Right lobe of liver (tissue), 6 donors: Measurements from ENCODE around the gene OLA1. TPM values are rescaled to one million over a fixed set of nuclear protein-coding genes. Genes with fewer than 3 reads are reported as not detected.

Experiments
- ATAC-seq, 4 donors: fragments of 200-7000 bp; cut with Tn5 transposase; one replicate each; pipeline ENCODE4 v1.9.1; 2020; ENCODE audit warnings: mild to moderate bottlenecking in 4 of 4, moderate library complexity in 4 of 4
- DNase-seq, 3 donors: peaks; one replicate each; pipeline ENCODE4 v3.0.0-alpha.2; 2020
- H3K27ac ChIP-seq, 3 donors: fragments of 200-600 bp; one replicate each; pipeline ENCODE4 v1.8.0; 2022
- H3K27me3 ChIP-seq, 2 donors: fragments of 200-600 bp; one replicate each; pipeline ENCODE4 v1.8.0; 2022
- H3K36me3 ChIP-seq, 4 donors: fragments of 200-600 bp; sonication (generic) in 1 of 4; one replicate each; pipeline versions ENCODE4 v1.5.1 to v1.8.0; 2017 to 2022; ENCODE audit warnings: control low read depth in 1 of 4
- H3K4me1 ChIP-seq, 4 donors: fragments of 200-600 bp; sonication (generic) in 1 of 4; one replicate each; pipeline versions ENCODE4 v1.5.1 to v1.8.0; 2017 to 2022; ENCODE audit warnings: control low read depth in 1 of 4
- H3K4me3 ChIP-seq, 3 donors: fragments of 200-600 bp; one replicate each; pipeline ENCODE4 v1.8.0; 2022
- H3K9me3 ChIP-seq, 4 donors: fragments of 200-600 bp; sonication (generic) in 1 of 4; one replicate each; pipeline versions ENCODE4 v1.5.1 to v1.8.0; 2017 to 2022; ENCODE audit warnings: control low read depth in 1 of 4
- POLR2A ChIP-seq: fragments of 450-650 bp; IDR thresholded peaks from one replicate; pipeline ENCODE4 v1.6.1; 2017; ENCODE audit warnings: antibody characterized with exemption, mild to moderate bottlenecking
- WGBS: methylation state at CpG from one replicate; pipeline ENCODE4 v1.1.6; 2018; ENCODE audit warnings: low coverage, low lambda C conversion rate; ENCODE audit not compliant: insufficient coverage; ENCODE audit errors: missing lambda C conversion rate; 5-methylcytosine and 5-hydroxymethylcytosine counted together
- intact Hi-C, 2 donors: fragments of 100-400 bp; cut with DNase I; formaldehyde crosslinking; loops; one replicate each; pipeline versions ENCODE4 v1.11.2 to v1.14.1; 2022
- total RNA-seq, 6 experiments: library from RNA; depleted of rRNA in 2 of 6; stranded (reverse); fragments of >200 nt in 2 of 6; fragmentation: NEBNext Ultra II Directional in 3 of 6; extraction: Animal tissue kit (Norgen Biotek cat#: 25700) in 3 of 6; gene quantifications; one replicate each; pipeline versions ENCODE4 v1.1.0 to v1.2.4, GENCODE V29; 2016 to 2023
- TF ChIP-seq, protein P1 (sequence below), 4 donors: fragments of 200-600 bp in 3 of 4; fragments of 450-650 bp in 1 of 4; IDR thresholded peaks; one replicate each; pipeline versions ENCODE4 v1.5.1 to v1.8.0; 2016 to 2022; ENCODE audit warnings: antibody characterized with exemption in 4 of 4, mild to moderate bottlenecking in 2 of 4
- donor health status: DM: no; HTN: yes; CAD: no.
- donor health status: DM: no; HTN: no; CAD: no.
- donor health status: DM: no; HTN: no; CAD: no.
- donor health status: DM: no; HTN: yes; CAD: no.
- donor health status: DM: no; HTN: yes; CAD: no.

The OLA1 gene
- total RNA-seq, 6 experiments from 2014 or later = 22.2 to 60.8 (median 38.6) TPM

DNA sequence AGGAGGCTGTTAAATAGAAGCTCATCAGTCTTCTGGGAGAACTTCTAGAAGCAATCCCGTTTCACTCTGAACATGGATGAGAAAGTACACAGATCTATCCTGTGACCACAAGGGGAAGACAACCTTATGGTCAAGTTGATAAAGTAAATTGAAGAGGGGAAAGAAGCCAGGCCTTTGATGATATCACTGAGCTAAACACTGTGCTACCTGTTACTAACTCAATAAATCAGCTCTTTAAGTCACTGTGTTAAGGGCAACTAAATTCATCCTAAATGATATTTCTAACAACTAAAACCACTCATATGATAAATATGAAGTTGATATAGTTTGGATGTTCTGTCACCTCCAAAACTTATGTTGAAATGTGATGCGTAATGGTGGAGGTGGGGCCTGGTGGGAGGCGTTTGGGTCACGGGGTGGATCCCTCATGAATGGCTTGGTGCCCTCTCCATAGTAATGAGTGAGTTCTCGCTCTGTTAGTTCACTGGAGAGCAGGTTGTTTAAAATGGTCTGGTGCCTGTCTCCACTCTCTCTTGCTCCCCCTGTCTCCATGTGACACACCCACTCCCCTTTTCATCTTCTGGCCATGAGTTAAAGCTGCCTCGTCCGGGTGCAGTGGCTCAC is 23.6 kb downstream of the OLA1 start:
- intact Hi-C loops = no loop called here
- Histone ChIP-seq H3K27me3 (no peaks in the 10 kb centered on the region), H3K9me3 (no peaks in the 10 kb centered on the region), H3K27ac (no peak overlapping the region), H3K4me3 (no peak overlapping the region), H3K36me3 (peaks cover 0 to 2% (median 0%) of the 10 kb centered on the region in 4 donors), H3K4me1 (peaks cover 0 to 7% (median 0%) of the 10 kb centered on the region in 4 donors)
- no peak for DNase-seq
- WGBS = 97% methylated on average over 3 of the region's 7 CpGs
- TF ChIP-seq, protein P1, sequence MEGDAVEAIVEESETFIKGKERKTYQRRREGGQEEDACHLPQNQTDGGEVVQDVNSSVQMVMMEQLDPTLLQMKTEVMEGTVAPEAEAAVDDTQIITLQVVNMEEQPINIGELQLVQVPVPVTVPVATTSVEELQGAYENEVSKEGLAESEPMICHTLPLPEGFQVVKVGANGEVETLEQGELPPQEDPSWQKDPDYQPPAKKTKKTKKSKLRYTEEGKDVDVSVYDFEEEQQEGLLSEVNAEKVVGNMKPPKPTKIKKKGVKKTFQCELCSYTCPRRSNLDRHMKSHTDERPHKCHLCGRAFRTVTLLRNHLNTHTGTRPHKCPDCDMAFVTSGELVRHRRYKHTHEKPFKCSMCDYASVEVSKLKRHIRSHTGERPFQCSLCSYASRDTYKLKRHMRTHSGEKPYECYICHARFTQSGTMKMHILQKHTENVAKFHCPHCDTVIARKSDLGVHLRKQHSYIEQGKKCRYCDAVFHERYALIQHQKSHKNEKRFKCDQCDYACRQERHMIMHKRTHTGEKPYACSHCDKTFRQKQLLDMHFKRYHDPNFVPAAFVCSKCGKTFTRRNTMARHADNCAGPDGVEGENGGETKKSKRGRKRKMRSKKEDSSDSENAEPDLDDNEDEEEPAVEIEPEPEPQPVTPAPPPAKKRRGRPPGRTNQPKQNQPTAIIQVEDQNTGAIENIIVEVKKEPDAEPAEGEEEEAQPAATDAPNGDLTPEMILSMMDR (IDR thresholded peaks at IDR 0.05) = no peak
- TF ChIP-seq POLR2A = no peak
- ATAC-seq = no peak

DNA sequence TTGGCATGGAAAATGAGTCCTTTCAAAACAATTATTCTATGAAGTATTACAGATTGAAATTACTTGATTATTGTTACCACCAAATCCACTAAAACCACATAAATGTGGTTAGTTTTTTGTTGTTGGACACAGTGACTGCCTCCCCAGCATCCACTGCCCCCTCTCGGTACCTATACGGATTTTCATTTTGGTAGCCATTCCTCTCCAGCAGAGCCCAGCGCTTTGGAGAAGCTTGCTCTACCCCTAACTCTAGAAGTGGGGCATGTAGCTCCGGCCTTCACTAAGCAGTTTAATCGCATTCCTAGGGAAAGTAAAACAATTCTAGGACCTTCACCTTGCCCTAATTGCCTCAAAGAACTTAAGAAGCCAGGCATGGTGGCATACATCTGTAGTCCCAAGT is 24.2 kb downstream of the OLA1 start:
- DNase-seq (no peak), ATAC-seq (no peak)
- H3K27me3 ChIP-seq = no peaks in the 10 kb centered on the region
- no peak overlapping the region for H3K27ac ChIP-seq
- no peak overlapping the region for H3K4me3 ChIP-seq
- no peaks in the 10 kb centered on the region for H3K9me3 ChIP-seq
- 100% methylated on average over 5 of the region's 5 CpGs for WGBS
- H3K36me3 ChIP-seq = peaks cover 0 to 2% (median 0%) of the 10 kb centered on the region in 4 donors
- H3K4me1 ChIP-seq = peaks cover 0 to 1% (median 0%) of the 10 kb centered on the region in 4 donors
- intact Hi-C loops = no loop called here
- TF ChIP-seq, protein P1 (IDR thresholded peaks at IDR 0.05) = no peak
- no peak for TF ChIP-seq POLR2A

DNA sequence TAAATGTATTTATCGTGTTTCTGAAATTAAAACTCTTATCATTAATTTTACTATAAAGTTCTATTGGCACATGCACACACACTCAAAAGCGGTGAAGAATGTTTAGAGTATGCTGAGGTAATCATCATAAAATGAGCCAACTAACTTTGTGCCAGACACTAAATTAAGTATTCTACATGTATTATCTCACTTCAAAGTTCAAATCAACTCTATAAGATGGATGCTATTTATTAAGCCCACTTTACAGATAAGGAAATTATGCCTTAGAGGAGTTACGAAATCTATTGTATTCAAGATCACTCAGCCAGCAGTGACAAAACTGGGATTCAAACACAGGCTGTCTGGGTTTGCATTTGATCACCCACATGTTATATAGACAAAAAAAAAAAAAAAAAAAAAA is 24.9 kb downstream of the OLA1 start:
- Histone ChIP-seq H3K4me1 (no peaks in the 10 kb centered on the region), H3K4me3 (no peak overlapping the region), H3K27me3 (no peaks in the 10 kb centered on the region), H3K27ac (no peak overlapping the region), H3K36me3 (peaks cover 0 to 2% (median 0%) of the 10 kb centered on the region in 4 donors), H3K9me3 (no peaks in the 10 kb centered on the region)
- intact Hi-C loops = no loop called here
- TF ChIP-seq POLR2A = no peak
- TF ChIP-seq, protein P1 (IDR thresholded peaks at IDR 0.05) = no peak
- no peak for ATAC-seq
- WGBS = 91% methylated on average over 3 of the region's 3 CpGs
- DNase-seq = no peak

DNA sequence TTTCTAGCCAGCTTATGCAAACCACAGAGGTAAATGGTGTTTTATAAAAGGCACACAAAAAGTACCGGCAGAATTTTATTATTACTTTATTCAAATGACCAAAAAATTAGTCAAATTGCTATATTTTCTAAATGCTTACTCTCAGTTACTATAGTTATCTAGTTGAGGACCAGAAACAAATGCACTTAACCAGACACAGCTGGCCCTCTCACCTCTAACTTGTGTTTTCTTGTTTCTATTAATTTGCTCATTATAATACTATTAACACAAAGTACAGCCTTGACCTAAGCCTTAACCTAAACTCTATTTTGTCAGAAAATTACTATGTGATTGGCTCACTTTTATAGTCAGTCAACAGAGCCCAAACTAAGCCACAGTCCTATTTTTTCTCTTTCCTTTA is 26.2 kb downstream of the OLA1 start:
- Histone ChIP-seq H3K27ac (no peak overlapping the region), H3K4me1 (no peaks in the 10 kb centered on the region), H3K9me3 (no peaks in the 10 kb centered on the region), H3K4me3 (no peak overlapping the region), H3K27me3 (no peaks in the 10 kb centered on the region), H3K36me3 (peaks cover 0 to under 1% (median 0%) of the 10 kb centered on the region in 4 donors)
- TF ChIP-seq POLR2A = no peak
- TF ChIP-seq, protein P1 (IDR thresholded peaks at IDR 0.05) = no peak
- intact Hi-C loops = no loop called here
- ATAC-seq (no peak), DNase-seq (no peak)
- 90% methylated on average over 1 of the region's 1 CpG for WGBS
